GM19455 (cell line): Measurements from ENCODE around the gene UTP3.
"Not testable (repeated sequence)": the region's sequence is repeated elsewhere in the genome, so short reads cannot be mapped to it uniquely, and the experiment has no call there.

Experiments
- ATAC-seq: cut with Tn5 transposase; IDR thresholded peaks from one replicate; pipeline ENCODE4 v1.9.1; 2021; ENCODE audit not compliant: unreplicated experiment

UTP3 gene

GRCh38 chr4:70687821-70688794 is at the start of gene UTP3:
UTP3 (plus strand) TSS chr4:70688532; CDS start chr4:70688678, 146 bp downstream.
- peak; percentile 91 for ATAC-seq

- ATAC-seq, result no peak
These were observed 48.1 kb upstream of the UTP3 start for GRCh38 chr4:70640192-70640591.

GRCh38 chr4:70650741-70651140 is 37.6 kb upstream of the UTP3 start:
- not testable (repeated sequence) for ATAC-seq

- peak; percentile 46 for ATAC-seq
These were observed 36.3 kb upstream of the UTP3 start for GRCh38 chr4:70651864-70652506.

- no peak for ATAC-seq
These were observed 33.7 kb upstream of the UTP3 start for GRCh38 chr4:70654605-70655011.

- ATAC-seq, result no peak
These were observed 31.0 kb upstream of the UTP3 start for GRCh38 chr4:70657326-70657725.

- no peak for ATAC-seq
These were observed 29.9 kb upstream of the UTP3 start for GRCh38 chr4:70658418-70658817.

GRCh38 chr4:70660106-70660505 is 28.2 kb upstream of the UTP3 start:
- no peak for ATAC-seq

GRCh38 chr4:70661309-70661922 is 26.9 kb upstream of the UTP3 start:
- ATAC-seq, result peak; percentile 84

- peak; percentile 53 for ATAC-seq
These were observed 22.0 kb upstream of the UTP3 start, which contains the start of gene JCHAIN for GRCh38 chr4:70666369-70666768. JCHAIN (minus strand) TSS chr4:70666508; CDS start chr4:70666490, 18 bp downstream.

- ATAC-seq, result peak; percentile 41
These were observed 20.4 kb upstream of the UTP3 start for GRCh38 chr4:70667740-70668535.

GRCh38 chr4:70670332-70671014 is 17.9 kb upstream of the UTP3 start:
- ATAC-seq, result no peak

GRCh38 chr4:70671091-70671490 is 17.2 kb upstream of the UTP3 start:
- no peak for ATAC-seq

- ATAC-seq, result no peak
These were observed 14.1 kb upstream of the UTP3 start for GRCh38 chr4:70674191-70674590.

GRCh38 chr4:70674731-70675130 is 13.6 kb upstream of the UTP3 start:
- ATAC-seq, result no peak

- no peak for ATAC-seq
These were observed 11.7 kb upstream of the UTP3 start for GRCh38 chr4:70676554-70677090.

- peak; percentile 73 for ATAC-seq
These were observed 9.8 kb upstream of the UTP3 start for GRCh38 chr4:70678383-70678999.

GRCh38 chr4:70680934-70681333 is 7.4 kb upstream of the UTP3 start:
- no peak for ATAC-seq

- peak; percentile 40 for ATAC-seq
These were observed 6.6 kb upstream of the UTP3 start for GRCh38 chr4:70681704-70682103.
